HG03469 (cell line): ENCODE measurements around the gene SORBS1.
"Not testable (repeated sequence)": the region's sequence is repeated elsewhere in the genome, so short reads cannot be mapped to it uniquely, and the experiment has no call there.

Source experiments
- ATAC-seq: cut with Tn5 transposase; IDR thresholded peaks from one replicate; pipeline ENCODE4 v1.9.1; 2021; ENCODE audit warnings: mild to moderate bottlenecking, moderate library complexity, moderate number of reproducible peaks; ENCODE audit not compliant: unreplicated experiment

SORBS1 gene

GRCh38 chr10:95359466-95359865 is 201.7 kb downstream of the SORBS1 start:
- no peak for ATAC-seq

DNA sequence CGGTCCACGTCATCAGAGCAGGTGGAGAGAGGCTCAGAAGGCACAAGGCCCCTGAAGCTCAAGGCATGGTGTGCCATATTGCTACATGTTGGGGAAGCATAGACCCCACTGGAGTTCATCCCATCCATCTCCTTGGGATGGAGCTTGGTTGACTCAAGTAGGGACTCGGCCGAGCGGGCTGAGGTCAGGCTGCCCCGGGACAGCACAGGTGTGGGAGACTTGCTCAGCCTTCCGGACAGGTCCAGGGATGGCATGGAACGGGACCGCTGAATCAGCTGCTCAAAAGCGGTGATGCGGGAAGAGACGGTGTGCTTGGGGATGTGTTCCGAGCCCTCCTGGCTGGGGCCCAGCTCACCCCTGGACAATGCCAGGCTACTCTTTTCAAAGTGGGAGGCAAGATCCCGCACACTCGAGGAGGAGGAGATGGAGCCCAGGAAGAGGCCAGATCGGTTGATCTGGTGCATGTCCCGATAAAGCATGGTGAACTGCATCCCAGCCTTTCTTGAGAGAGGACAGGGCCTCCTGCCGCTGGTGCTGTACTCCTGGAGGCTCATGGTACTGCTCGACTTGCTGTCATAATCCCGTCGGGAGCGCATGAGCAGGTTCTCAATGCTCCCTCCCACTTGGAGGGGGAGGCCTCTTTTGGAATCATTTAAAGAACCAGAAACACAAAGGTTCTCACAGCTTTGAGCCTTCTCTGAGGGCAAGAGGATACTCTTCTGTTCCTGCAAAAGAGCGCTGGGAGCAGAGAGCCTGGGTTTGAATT is 204.8 kb downstream of the SORBS1 start:
- no peak for ATAC-seq

GRCh38 chr10:95355301-95355700 is 205.9 kb downstream of the SORBS1 start:
- no peak for ATAC-seq

- no peak for ATAC-seq
Measured at GRCh38 chr10:95354110-95354509, 207.1 kb downstream of the SORBS1 start.

GRCh38 chr10:95353123-95353522 is 208.0 kb downstream of the SORBS1 start:
- ATAC-seq, result no peak

- no peak for ATAC-seq
Measured at GRCh38 chr10:95352684-95353083, 208.5 kb downstream of the SORBS1 start.

DNA sequence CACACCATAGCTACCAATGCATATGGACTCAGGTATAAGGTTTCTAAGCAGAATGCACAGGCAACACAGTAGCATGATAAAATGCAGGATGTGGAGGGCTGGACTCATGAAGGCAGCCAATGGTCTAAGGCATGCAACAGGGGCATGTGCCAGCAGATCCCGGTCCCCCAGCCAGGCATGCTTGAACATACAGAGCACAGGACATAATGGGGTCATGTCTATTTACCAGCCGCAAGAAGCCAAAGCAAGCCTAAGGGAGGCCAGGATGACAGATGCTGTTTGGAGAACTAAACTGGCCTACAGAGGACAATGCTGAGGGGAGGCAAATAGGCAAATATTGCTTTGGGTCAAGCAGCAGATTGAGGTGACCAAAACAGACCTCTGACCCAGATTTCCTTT is 210.3 kb downstream of the SORBS1 start:
- ATAC-seq, result no peak

DNA sequence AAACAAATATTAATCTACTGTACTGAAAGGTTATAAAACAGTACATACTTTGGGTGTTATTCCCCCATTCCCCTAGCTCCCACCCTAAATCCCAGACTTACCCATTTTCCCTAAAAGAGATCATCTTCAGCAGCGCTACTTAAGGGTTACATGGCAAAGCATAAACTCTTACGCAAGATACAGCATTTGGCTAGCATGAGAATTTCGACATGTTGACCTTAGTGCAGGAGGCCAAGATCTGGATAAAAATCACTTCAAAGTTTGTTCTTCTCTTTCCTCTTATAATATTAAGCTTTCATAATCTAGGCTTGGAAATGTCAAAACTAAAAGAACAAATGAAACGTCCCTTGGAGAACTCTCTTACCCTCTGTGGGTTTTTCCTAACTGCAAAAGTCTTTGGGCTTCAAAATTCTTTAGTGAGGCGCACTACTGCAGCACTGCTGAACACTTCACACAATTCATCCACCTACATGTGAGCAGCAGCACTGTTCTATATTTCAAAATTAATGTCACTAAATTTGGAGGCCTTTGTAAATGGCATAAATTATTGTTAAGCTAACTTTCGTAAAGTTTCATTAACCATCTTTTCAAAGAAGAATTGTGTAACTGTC is 210.8 kb downstream of the SORBS1 start:
- ATAC-seq, result no peak

DNA sequence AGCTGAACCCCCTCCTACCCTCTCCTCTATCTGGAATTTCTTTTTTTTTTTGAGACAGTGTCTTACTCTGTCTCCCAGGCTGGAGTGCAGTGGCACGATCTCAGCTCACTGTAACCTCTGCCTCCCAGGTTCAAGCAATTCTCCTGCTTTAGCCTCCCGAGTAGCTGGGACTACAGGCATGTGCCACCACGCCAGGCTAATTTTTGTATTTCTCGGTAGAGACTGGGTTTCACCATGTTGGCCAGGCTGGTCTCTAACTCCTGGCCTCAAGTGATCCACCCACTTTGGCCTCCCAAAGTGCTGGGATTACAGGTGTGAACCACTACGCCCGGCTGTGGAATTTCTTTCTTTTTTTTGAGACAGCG is 213.8 kb downstream of the SORBS1 start:
- not testable (repeated sequence) for ATAC-seq

- no peak for ATAC-seq
Measured at GRCh38 chr10:95346715-95347401, 214.3 kb downstream of the SORBS1 start.

DNA sequence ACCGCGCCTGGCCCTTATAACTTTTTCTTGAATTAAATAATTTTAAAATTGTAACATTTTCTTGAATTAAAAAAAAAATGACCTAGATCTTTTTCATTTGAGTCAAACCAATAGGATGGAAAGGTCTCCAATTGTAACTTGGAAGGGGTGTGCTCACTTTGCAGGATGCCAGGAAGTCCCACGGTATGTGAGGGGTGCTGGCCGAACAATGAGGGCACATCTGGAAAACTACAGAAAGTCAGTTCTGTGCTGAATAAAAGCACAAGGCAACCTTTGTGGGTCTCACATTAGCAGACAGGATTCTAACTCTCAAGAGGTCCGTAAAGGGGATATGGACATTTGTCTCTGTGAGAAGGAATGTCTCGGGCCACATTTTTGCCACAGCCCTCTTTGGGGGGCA is 217.6 kb downstream of the SORBS1 start:
- no peak for ATAC-seq

GRCh38 chr10:95341716-95342130 is 219.4 kb downstream of the SORBS1 start:
- ATAC-seq, result no peak

DNA sequence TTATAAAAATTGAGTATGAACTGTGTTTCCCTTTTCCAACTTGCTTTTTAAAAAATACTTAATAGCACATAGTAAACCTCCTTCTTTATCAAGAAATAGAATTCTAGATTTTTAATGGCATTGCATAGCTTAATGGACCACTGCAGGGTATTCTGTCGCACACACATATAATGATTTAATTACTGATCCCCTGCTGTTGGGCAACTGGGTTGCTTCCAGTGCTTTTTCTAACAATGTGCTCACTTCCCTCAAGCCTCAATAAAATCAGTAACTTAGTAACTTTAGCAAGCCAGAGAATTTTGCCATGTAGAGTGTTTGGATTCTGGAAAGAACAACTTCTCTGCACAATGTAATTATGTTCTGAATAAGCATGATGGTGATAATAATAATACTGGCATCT is 221.3 kb downstream of the SORBS1 start:
- ATAC-seq, result no peak

GRCh38 chr10:95337423-95338160 is 223.6 kb downstream of the SORBS1 start:
- no peak for ATAC-seq

GRCh38 chr10:95336702-95337101 is 224.5 kb downstream of the SORBS1 start:
- no peak for ATAC-seq

DNA sequence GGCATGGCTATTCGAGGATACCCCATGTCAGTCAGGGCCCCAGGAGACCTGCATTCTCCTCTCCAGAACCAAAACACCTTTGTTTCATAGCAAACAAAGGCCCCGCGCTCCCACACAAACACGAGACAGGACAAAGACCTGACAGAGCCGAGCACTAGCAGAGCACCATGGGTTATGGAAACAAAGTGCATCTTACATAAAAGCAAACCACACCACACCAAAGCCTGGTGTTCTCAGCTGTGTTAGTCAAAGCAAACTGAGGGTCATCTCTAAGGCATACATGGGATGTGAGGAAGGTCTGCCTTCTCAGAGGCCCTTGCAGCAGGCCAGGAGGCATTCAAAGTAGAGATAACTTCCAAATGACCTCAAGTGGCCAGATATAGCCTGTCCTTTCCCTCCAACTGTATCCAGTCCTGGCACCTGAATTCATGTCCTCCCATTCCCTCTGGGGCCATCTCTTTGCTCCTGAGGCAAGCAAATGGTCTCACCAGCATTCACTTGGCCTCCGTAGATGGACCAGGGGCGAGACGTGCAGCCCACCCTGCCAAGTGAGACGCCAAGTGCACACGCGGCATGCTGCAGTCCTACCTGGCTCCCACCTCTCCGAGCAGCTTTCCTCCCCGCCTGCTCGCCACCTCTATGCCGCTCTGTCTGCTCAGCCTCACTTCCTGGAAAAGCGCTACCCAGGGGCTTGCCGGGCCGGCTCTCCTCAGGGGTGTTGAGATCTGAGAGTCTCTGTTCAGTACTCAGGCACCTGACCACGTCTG is 225.1 kb downstream of the SORBS1 start:
- no peak for ATAC-seq

- ATAC-seq, result no peak
Measured at GRCh38 chr10:95334805-95335144, 226.4 kb downstream of the SORBS1 start.

DNA sequence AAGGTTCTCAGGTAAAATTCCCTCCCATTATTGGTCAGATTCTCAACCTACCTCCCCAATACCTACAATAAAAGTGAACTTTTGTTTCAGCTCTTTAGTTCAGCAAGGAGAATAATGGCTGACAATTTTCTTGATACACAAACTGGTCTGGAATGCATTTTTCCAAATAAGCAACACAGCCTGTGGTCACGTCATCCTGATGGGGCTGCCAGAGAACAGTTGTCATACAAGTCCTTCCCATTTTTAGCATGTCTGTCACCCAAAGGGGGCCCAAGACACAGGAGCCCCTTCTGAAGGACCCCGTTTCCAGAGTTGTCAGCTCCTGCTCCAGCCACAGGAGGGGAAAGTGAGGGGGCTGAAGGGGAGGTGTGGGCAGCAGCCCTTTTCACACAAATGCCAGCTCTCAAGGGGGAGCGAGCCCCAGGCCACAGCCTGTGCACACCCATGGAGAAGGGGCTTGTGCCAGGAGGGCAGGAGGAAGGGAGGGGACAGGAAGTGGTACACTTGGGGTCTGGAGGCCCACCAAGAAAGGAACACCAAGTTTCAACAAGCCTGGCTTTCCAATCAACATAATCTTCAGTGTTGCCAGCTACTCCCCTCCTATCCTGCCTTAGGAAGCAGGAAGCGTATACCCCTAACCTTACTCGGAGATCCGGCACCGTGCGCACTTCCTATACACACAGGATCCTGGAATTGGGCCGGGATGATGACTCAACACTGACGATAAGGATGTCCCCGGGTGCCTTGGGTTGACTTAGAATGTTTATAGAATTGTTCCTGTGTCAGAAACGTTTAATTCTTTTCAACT is 227.0 kb downstream of the SORBS1 start:
- ATAC-seq, result no peak

GRCh38 chr10:95332666-95333249 is 228.4 kb downstream of the SORBS1 start:
- ATAC-seq, result no peak
